COLO668 (cell line): ENCODE data around the gene NLRP10.
"Not testable (repeated sequence)": the region's sequence is repeated elsewhere in the genome, so short reads cannot be mapped to it uniquely, and the experiment has no call there.

Experiments used
- DNase-seq: peaks from one replicate; lab custom pipeline; 2025; ENCODE audit not compliant: unreplicated experiment; lab: John Stamatoyannopoulos, UW

Gene NLRP10

GRCh38 chr11:7965386-7965785 lies at the start of gene NLRP10:
TSS of gene NLRP10 (minus strand) at chr11:7965447. CDS start at chr11:7963495, 1,952 bp downstream.
- no peak for DNase-seq

- no peak for DNase-seq
Measured at GRCh38 chr11:8013833-8014232, 48.6 kb upstream of the NLRP10 start.

- DNase-seq: no peak
Measured at GRCh38 chr11:8011981-8012444, 46.8 kb upstream of the NLRP10 start.

GRCh38 chr11:8011371-8011770 lies 46.1 kb upstream of the NLRP10 start:
- DNase-seq: no peak

GRCh38 chr11:8009856-8010255 lies 44.6 kb upstream of the NLRP10 start:
- DNase-seq: no peak

- no peak for DNase-seq
Measured at GRCh38 chr11:8008212-8008611, 43.0 kb upstream of the NLRP10 start.

GRCh38 chr11:8006349-8006977 lies 41.2 kb upstream of the NLRP10 start:
- peak; percentile 57 for DNase-seq

GRCh38 chr11:8005556-8005955 lies 40.3 kb upstream of the NLRP10 start:
- DNase-seq: no peak

GRCh38 chr11:8004008-8004407 lies 38.8 kb upstream of the NLRP10 start:
- no peak for DNase-seq

GRCh38 chr11:8003187-8003586 lies 37.9 kb upstream of the NLRP10 start:
- no peak for DNase-seq

GRCh38 chr11:8002676-8003075 lies 37.4 kb upstream of the NLRP10 start:
- no peak for DNase-seq

GRCh38 chr11:8000390-8000789 lies 35.1 kb upstream of the NLRP10 start:
- no peak for DNase-seq

- DNase-seq: no peak
Measured at GRCh38 chr11:7999795-8000194, 34.5 kb upstream of the NLRP10 start.

GRCh38 chr11:7994581-7995278 lies 29.5 kb upstream of the NLRP10 start:
- DNase-seq: no peak

GRCh38 chr11:7987560-7987883 lies 22.3 kb upstream of the NLRP10 start:
- not testable (repeated sequence) for DNase-seq

GRCh38 chr11:7986768-7987559 lies 21.7 kb upstream of the NLRP10 start, which contains the start of gene EIF3F:
TSS of gene EIF3F (plus strand) at chr11:7987337. CDS start at chr11:7987353, 16 bp downstream.
- peak; percentile 89 for DNase-seq

- no peak for DNase-seq
Measured at GRCh38 chr11:7983832-7984590, 18.8 kb upstream of the NLRP10 start.

- DNase-seq: no peak
Measured at GRCh38 chr11:7982582-7983119, 17.4 kb upstream of the NLRP10 start.

GRCh38 chr11:7981619-7982157 lies 16.4 kb upstream of the NLRP10 start:
- no peak for DNase-seq

- DNase-seq: no peak
Measured at GRCh38 chr11:7977232-7977917, 12.1 kb upstream of the NLRP10 start.
